Measurements from ENCODE around the gene RPS4Y2. TPM values are rescaled to one million over a fixed set of nuclear protein-coding genes. Genes with fewer than 3 reads are reported as not detected.

Gene RPS4Y2
- polyA plus RNA-seq, 3 donors = 0.37 TPM; not detected in 2

Other genes starting within 250 kb of the RPS4Y2 start
- 10 to 100 TPM in 2 of 3 donors, under 1 TPM in 1; 0.19 to 57.1 (median 47.6) TPM for gene EIF1AY, start 180.3 kb upstream of the RPS4Y2 start, polyA plus RNA-seq (ENCODE audit: insufficient read length in 3 of 3)